ENCODE results near the gene LFNG. TPM values are rescaled to one million over a fixed set of nuclear protein-coding genes. Genes with fewer than 3 reads are reported as not detected.
A peak's percentile ranks its signal among the peaks of the same experiment; 100 is the strongest.

LFNG gene
- total and polyA plus RNA-seq, 10 donors: 21.2 to 47.4 (median 34.0) TPM

DNA sequence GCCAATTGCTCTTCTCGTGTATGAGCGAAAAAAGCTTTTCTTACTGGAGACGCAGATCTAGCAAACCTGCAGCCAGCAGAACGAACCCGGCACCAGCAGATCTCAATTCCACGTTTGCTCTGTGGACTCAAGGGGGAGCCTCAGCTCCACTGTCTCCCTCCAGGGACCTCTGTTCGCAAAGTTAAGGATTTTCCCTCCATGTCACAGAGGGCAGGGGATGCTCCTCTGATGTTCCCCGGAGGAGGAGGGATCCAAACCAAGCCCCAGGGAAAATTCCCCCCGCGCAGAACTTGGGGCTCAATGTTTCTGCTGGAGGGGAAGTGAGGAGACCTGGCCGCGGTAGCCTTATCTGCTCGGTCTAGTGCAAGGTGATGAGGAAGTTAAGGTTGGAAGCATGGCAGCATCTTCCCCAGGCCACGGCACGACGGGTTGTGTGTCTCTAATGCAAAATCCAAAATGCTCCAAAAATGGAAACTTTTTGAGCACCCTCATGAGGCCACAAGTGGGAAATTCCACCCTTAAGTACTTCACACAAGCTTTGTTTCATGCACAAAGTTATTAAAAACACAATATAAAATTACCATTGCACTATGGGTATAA lies 48.2 kb downstream of the LFNG start:
- TF ChIP-seq, protein P1, sequence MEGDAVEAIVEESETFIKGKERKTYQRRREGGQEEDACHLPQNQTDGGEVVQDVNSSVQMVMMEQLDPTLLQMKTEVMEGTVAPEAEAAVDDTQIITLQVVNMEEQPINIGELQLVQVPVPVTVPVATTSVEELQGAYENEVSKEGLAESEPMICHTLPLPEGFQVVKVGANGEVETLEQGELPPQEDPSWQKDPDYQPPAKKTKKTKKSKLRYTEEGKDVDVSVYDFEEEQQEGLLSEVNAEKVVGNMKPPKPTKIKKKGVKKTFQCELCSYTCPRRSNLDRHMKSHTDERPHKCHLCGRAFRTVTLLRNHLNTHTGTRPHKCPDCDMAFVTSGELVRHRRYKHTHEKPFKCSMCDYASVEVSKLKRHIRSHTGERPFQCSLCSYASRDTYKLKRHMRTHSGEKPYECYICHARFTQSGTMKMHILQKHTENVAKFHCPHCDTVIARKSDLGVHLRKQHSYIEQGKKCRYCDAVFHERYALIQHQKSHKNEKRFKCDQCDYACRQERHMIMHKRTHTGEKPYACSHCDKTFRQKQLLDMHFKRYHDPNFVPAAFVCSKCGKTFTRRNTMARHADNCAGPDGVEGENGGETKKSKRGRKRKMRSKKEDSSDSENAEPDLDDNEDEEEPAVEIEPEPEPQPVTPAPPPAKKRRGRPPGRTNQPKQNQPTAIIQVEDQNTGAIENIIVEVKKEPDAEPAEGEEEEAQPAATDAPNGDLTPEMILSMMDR (IDR thresholded peaks at IDR 0.05 in 8 of 11, conservative IDR thresholded peaks at IDR 0.05 in 3 of 11): peak in 9 of 11 experiments; percentile 4 to 54 (median 43)
- no peak for TF ChIP-seq POLR2AphosphoS5 (IDR thresholded peaks at IDR 0.05)
- no peak overlapping the region for H3K4me3 ChIP-seq
- H3K4me1 ChIP-seq: peaks cover 0 to 37% (median 19%) of the 10 kb centered on the region in 6 donors
- no peak overlapping the region for H3K27ac ChIP-seq
- H3K36me3 ChIP-seq: peaks cover 0 to 20% (median 3%) of the 10 kb centered on the region in 6 donors
- no peaks in the 10 kb centered on the region for H3K9me3 ChIP-seq
- no peak for DNase-seq
- intact Hi-C loops (cut with DNase I; ENCODE audit: low total_unique reads): no loop called here
- 28 to 53% (median 34%) methylated on average over 13 to 16 of the region's 16 CpGs for WGBS, 5 donors
- H3K27me3 ChIP-seq (replicated peaks in 1 of 7): no peaks in the 10 kb centered on the region

DNA sequence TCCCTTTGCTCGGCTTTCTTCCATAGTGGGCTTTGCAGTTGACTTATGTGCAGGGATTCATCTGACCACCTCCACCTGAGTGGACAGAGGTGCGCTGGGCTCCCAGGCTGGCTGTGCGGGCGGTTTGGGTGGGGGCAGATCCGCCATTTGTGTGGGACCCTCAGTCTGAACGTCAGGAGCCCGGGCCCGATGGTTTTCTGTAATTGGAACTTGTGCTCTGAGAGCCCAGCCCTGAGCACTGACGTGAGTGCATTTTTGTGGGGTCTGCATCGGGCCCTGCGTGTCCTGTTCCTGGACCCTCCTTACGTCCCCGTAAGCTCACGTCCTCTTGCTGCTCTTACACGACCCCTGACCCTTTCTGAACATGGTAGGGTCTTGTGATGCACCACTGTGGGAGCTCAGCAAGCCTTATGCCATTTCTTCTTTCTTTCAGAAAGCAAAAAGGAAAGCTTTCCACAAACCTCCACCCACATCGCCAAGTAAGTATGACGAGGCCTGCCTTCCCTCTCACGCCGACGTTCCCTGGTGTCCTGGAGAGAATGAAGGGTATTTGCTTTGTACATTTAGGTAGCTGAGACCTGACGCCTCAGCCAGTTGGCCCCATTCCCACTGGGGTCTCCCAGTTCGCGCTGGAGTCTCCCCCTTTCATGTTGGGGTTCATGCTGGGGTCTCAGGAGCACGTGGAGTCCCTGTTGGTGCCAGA lies 49.1 kb downstream of the LFNG start:
- no peak for DNase-seq
- intact Hi-C loops (cut with DNase I; ENCODE audit: low total_unique reads): no loop called here

DNA sequence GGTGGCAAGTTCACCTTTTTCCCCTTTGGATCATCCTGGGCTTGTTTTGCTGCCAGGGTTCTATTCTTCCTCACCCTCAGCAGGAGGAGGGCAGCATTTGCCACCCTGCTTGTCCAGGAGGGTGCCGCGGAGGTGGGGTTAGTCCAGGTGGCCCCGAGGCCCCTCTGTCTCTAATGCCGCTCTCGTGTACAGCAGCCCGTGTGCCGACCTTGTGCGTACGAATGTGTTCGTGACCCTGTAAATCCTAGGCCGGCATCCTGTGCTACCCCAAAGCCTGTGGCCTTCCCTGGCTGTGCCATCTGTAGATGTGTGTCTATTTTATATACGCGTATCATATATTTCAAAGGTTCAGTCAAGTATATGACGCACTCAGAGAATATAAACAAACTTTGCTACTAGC lies 49.8 kb downstream of the LFNG start:
- DNase-seq: peak; percentile 63
- H3K4me3 ChIP-seq: no peak overlapping the region
- H3K4me1 ChIP-seq: peaks cover 0 to 37% (median 19%) of the 10 kb centered on the region in 6 donors
- H3K27ac ChIP-seq: no peak overlapping the region
- 88 to 94% (median 90%) methylated on average over 11 to 14 of the region's 14 CpGs for WGBS, 5 donors
- intact Hi-C loops (cut with DNase I; ENCODE audit: low total_unique reads): no loop called here
- no peaks in the 10 kb centered on the region for H3K9me3 ChIP-seq
- TF ChIP-seq, protein P1 (IDR thresholded peaks at IDR 0.05 in 8 of 11, conservative IDR thresholded peaks at IDR 0.05 in 3 of 11): no peak
- no peak for TF ChIP-seq POLR2AphosphoS5 (IDR thresholded peaks at IDR 0.05)
- TF ChIP-seq POLR2A (IDR thresholded peaks at IDR 0.05): no peak
- peaks cover 0 to 36% (median 7%) of the 10 kb centered on the region in 6 donors for H3K36me3 ChIP-seq
- H3K27me3 ChIP-seq (replicated peaks in 1 of 7): no peaks in the 10 kb centered on the region

More for the DNA sequence above, 49.1 kb downstream of the LFNG start:
- WGBS, 5 donors: 93 to 95% (median 95%) methylated on average over 24 of the region's 24 CpGs
- no peak overlapping the region for H3K27ac ChIP-seq
- H3K9me3 ChIP-seq: no peaks in the 10 kb centered on the region
- H3K27me3 ChIP-seq (replicated peaks in 1 of 7): no peaks in the 10 kb centered on the region
- peaks cover 0 to 29% (median 4%) of the 10 kb centered on the region in 6 donors for H3K36me3 ChIP-seq
- TF ChIP-seq POLR2AphosphoS5 (IDR thresholded peaks at IDR 0.05): no peak
- TF ChIP-seq, protein P1 (IDR thresholded peaks at IDR 0.05 in 8 of 11, conservative IDR thresholded peaks at IDR 0.05 in 3 of 11): no peak
- TF ChIP-seq POLR2A (IDR thresholded peaks at IDR 0.05): no peak
- no peak overlapping the region for H3K4me3 ChIP-seq
- peaks cover 0 to 37% (median 19%) of the 10 kb centered on the region in 6 donors for H3K4me1 ChIP-seq

DNA sequence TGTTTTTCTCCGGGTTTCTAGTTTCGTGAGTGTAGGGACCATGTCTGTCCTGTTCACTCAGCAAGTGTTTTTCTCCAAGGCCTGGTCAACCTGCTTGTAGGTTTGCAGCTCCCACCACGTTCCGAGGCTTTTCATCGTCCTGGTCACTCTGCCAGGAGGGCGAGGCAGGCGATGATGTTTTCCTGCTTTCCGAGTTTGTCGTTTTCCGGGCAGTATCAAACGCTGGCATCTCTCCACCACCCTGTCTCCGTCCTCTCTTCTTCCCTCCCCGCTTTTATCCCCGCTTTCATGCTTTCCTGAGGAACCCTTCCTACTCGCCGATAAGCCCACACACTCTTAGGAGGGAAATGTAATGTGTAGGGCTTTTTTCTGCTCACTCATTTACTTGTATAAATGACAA lies 50.4 kb downstream of the LFNG start:
- no peak for TF ChIP-seq POLR2AphosphoS5 (IDR thresholded peaks at IDR 0.05)
- TF ChIP-seq, protein P1 (IDR thresholded peaks at IDR 0.05 in 8 of 11, conservative IDR thresholded peaks at IDR 0.05 in 3 of 11): no peak
- no peak for TF ChIP-seq POLR2A (IDR thresholded peaks at IDR 0.05)
- Histone ChIP-seq H3K27ac (no peak overlapping the region), H3K36me3 (peaks cover 0 to 41% (median 7%) of the 10 kb centered on the region in 6 donors), H3K27me3 (replicated peaks in 1 of 7) (no peaks in the 10 kb centered on the region), H3K4me3 (no peak overlapping the region), H3K4me1 (peaks cover 0 to 33% (median 19%) of the 10 kb centered on the region in 6 donors), H3K9me3 (no peaks in the 10 kb centered on the region)
- intact Hi-C loops (cut with DNase I; ENCODE audit: low total_unique reads): loop anchor here (10.0 kb wide), 1 partner anchor 95 kb away; the partner anchor contains the start of gene GRIFIN
- WGBS, 5 donors: 78 to 94% (median 85%) methylated on average over 16 of the region's 16 CpGs
- DNase-seq: no peak

Data from spleen (tissue), 11 donors.